Neural crest cell (in vitro differentiated cells): Measurements from ENCODE around the gene ELK4. TPM values are rescaled to one million over a fixed set of nuclear protein-coding genes. Genes with fewer than 3 reads are reported as not detected.

Experiments used
- DNase-seq: peaks from one replicate; pipeline ENCODE4 v3.0.0; 2021; ENCODE audit warnings: low read depth, mixed read lengths, low spot score
- H3K27ac Mint-ChIP-seq: one replicate; pipeline ENCODE4 v1.8.0; 2021; ENCODE audit warnings: mild to moderate bottlenecking, mixed read lengths; ENCODE audit not compliant: unreplicated experiment
- H3K27me3 Mint-ChIP-seq: 2 replicates; pipeline ENCODE4 v1.8.0; 2021; ENCODE audit warnings: low read depth, mild to moderate bottlenecking, mixed read lengths
- H3K36me3 Mint-ChIP-seq: 2 replicates; pipeline ENCODE4 v1.8.0; 2021; ENCODE audit warnings: low read depth, mild to moderate bottlenecking, mixed read lengths
- H3K4me1 Mint-ChIP-seq: 2 replicates; pipeline ENCODE4 v1.8.0; 2021; ENCODE audit warnings: mixed read lengths
- H3K4me3 Mint-ChIP-seq: one replicate; pipeline ENCODE4 v1.8.0; 2021; ENCODE audit warnings: mild to moderate bottlenecking, mixed read lengths
- H3K9me3 Mint-ChIP-seq: 2 replicates; pipeline ENCODE4 v1.8.0; 2021; ENCODE audit warnings: mixed read lengths
- CTCF ChIP-seq: fragments of 200-600 bp; sonication (generic); conservative IDR thresholded peaks from 2 replicates; pipeline ENCODE4 v1.5.0; 2021; ENCODE audit warnings: antibody characterized with exemption, mild to moderate bottlenecking
- total RNA-seq: library from RNA; stranded (reverse); gene quantifications from 2 replicates; pipeline ENCODE4 v1.2.1, GENCODE V29; 2021

ELK4 gene
- total RNA-seq, 1 donor from 2014 or later, result 30.1 TPM

- H3K27ac Mint-ChIP-seq, result no peak overlapping the region
- peaks cover 65% of the 10 kb centered on the region for H3K4me1 Mint-ChIP-seq
- no peak for DNase-seq
- peak overlapping the region; percentile 75 for H3K4me3 Mint-ChIP-seq
- TF ChIP-seq CTCF, result no peak
- no peaks in the 10 kb centered on the region for H3K36me3 Mint-ChIP-seq
- no peaks in the 10 kb centered on the region for H3K9me3 Mint-ChIP-seq
- H3K27me3 Mint-ChIP-seq, result no peaks in the 10 kb centered on the region
Observed at GRCh38 chr1:205676597-205676996, 44.8 kb upstream of the ELK4 start.

- no peaks in the 10 kb centered on the region for H3K9me3 Mint-ChIP-seq
- H3K4me1 Mint-ChIP-seq, result peaks cover 66% of the 10 kb centered on the region
- no peak for DNase-seq
- H3K36me3 Mint-ChIP-seq, result no peaks in the 10 kb centered on the region
- peak overlapping the region; percentile 54 for H3K4me3 Mint-ChIP-seq
- H3K27me3 Mint-ChIP-seq, result no peaks in the 10 kb centered on the region
- no peak overlapping the region for H3K27ac Mint-ChIP-seq
- no peak for TF ChIP-seq CTCF
Observed at GRCh38 chr1:205676002-205676401, 44.2 kb upstream of the ELK4 start.

- Mint-ChIP-seq H3K4me3 (no peak overlapping the region), H3K36me3 (no peaks in the 10 kb centered on the region), H3K27ac (no peak overlapping the region), H3K9me3 (no peaks in the 10 kb centered on the region), H3K4me1 (peaks cover 69% of the 10 kb centered on the region), H3K27me3 (no peaks in the 10 kb centered on the region)
- no peak for DNase-seq
- TF ChIP-seq CTCF, result no peak
Observed at GRCh38 chr1:205675247-205675646, 43.4 kb upstream of the ELK4 start.

GRCh38 chr1:205672970-205673369 is 41.2 kb upstream of the ELK4 start:
- no peak for TF ChIP-seq CTCF
- H3K9me3 Mint-ChIP-seq, result no peaks in the 10 kb centered on the region
- peaks cover 77% of the 10 kb centered on the region for H3K4me1 Mint-ChIP-seq
- no peak overlapping the region for H3K27ac Mint-ChIP-seq
- no peaks in the 10 kb centered on the region for H3K27me3 Mint-ChIP-seq
- peak overlapping the region; percentile 25 for H3K4me3 Mint-ChIP-seq
- DNase-seq, result no peak
- no peaks in the 10 kb centered on the region for H3K36me3 Mint-ChIP-seq

- no peaks in the 10 kb centered on the region for H3K9me3 Mint-ChIP-seq
- H3K4me3 Mint-ChIP-seq, result peak overlapping the region; percentile 62
- H3K27me3 Mint-ChIP-seq, result no peaks in the 10 kb centered on the region
- H3K4me1 Mint-ChIP-seq, result peaks cover 80% of the 10 kb centered on the region
- DNase-seq, result no peak
- no peak for TF ChIP-seq CTCF
- no peak overlapping the region for H3K27ac Mint-ChIP-seq
- no peaks in the 10 kb centered on the region for H3K36me3 Mint-ChIP-seq
Observed at GRCh38 chr1:205672395-205672889, 40.6 kb upstream of the ELK4 start.
